Loucy (cell line): ENCODE data around the gene KRTAP1-3.

Source experiments
- EZH2phosphoT487 ChIP-seq: fragments of 200-600 bp; IDR thresholded peaks from 2 replicates; pipeline ENCODE4 v1.6.1; 2018; ENCODE audit warnings: antibody characterized with exemption, mild to moderate bottlenecking, moderate library complexity, borderline replicate concordance
- TF ChIP-seq, protein P1 (sequence below): fragments of 200-600 bp; sonication (generic); conservative IDR thresholded peaks from 2 replicates; pipeline ENCODE4 v1.5.1; 2014; ENCODE audit warnings: mild to moderate bottlenecking, antibody characterized with exemption, low read length

GRCh38 chr17:40995116-40995515 lies 39.6 kb downstream of the KRTAP1-3 start:
- TF ChIP-seq, protein P1, sequence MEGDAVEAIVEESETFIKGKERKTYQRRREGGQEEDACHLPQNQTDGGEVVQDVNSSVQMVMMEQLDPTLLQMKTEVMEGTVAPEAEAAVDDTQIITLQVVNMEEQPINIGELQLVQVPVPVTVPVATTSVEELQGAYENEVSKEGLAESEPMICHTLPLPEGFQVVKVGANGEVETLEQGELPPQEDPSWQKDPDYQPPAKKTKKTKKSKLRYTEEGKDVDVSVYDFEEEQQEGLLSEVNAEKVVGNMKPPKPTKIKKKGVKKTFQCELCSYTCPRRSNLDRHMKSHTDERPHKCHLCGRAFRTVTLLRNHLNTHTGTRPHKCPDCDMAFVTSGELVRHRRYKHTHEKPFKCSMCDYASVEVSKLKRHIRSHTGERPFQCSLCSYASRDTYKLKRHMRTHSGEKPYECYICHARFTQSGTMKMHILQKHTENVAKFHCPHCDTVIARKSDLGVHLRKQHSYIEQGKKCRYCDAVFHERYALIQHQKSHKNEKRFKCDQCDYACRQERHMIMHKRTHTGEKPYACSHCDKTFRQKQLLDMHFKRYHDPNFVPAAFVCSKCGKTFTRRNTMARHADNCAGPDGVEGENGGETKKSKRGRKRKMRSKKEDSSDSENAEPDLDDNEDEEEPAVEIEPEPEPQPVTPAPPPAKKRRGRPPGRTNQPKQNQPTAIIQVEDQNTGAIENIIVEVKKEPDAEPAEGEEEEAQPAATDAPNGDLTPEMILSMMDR, result no peak
- TF ChIP-seq EZH2phosphoT487, result no peak
